Spleen (tissue), 11 donors: ENCODE data around the gene C7orf57. TPM values are rescaled to one million over a fixed set of nuclear protein-coding genes. Genes with fewer than 3 reads are reported as not detected.

Source experiments
- DNase-seq: peaks from one replicate; pipeline ENCODE4 v3.0.0-alpha.2; 2020
- H3K27ac ChIP-seq, 8 donors: fragments of 200-600 bp; sonication (generic) in 7 of 8; 1 replicate in 4 of 8; 2 replicates in 4 of 8; pipeline versions ENCODE4 v1.5.0 to v1.8.0; 2016 to 2021; ENCODE audit warnings: inconsistent platforms in 4 of 8, mild to moderate bottlenecking in 4 of 8, moderate library complexity in 1 of 8
- H3K27me3 ChIP-seq, 7 donors: fragments of 200-600 bp; sonication (generic) in 6 of 7; replicated peaks in 1 of 7; 1 replicate in 4 of 7; 2 replicates in 3 of 7; pipeline versions ENCODE4 v1.5.0 to v1.8.0; 2016 to 2021; ENCODE audit warnings: inconsistent platforms in 3 of 7, mild to moderate bottlenecking in 1 of 7
- H3K36me3 ChIP-seq, 6 donors: fragments of 200-600 bp; sonication (generic) in 5 of 6; 1 replicate in 4 of 6; 2 replicates in 2 of 6; pipeline versions ENCODE4 v1.5.0 to v1.8.0; 2016 to 2021; ENCODE audit warnings: inconsistent platforms in 2 of 6
- H3K4me1 ChIP-seq, 6 donors: fragments of 200-600 bp; sonication (generic) in 5 of 6; 1 replicate in 3 of 6; 2 replicates in 3 of 6; pipeline versions ENCODE4 v1.5.0 to v1.8.0; 2016 to 2021; ENCODE audit warnings: inconsistent platforms in 3 of 6
- H3K4me3 ChIP-seq, 8 donors: fragments of 200-600 bp; sonication (generic) in 7 of 8; 1 replicate in 4 of 8; 2 replicates in 4 of 8; pipeline versions ENCODE4 v1.5.0 to v1.8.0; 2016 to 2021; ENCODE audit warnings: inconsistent platforms in 4 of 8, mild to moderate bottlenecking in 4 of 8, moderate library complexity in 2 of 8
- H3K9me3 ChIP-seq, 8 donors: fragments of 200-600 bp; sonication (generic) in 7 of 8; 1 replicate in 4 of 8; 2 replicates in 4 of 8; pipeline versions ENCODE4 v1.5.0 to v1.8.0; 2016 to 2021; ENCODE audit warnings: inconsistent platforms in 4 of 8
- CTCF ChIP-seq, 11 experiments: fragments of 200-600 bp in 7 of 11; fragments of 450-650 bp in 4 of 11; sonication (generic) in 4 of 11; IDR thresholded peaks in 8 of 11; conservative IDR thresholded peaks in 3 of 11; 1 replicate in 7 of 11; 2 replicates in 4 of 11; pipeline versions ENCODE4 v1.4.0 to v1.8.0; 2016 to 2021; ENCODE audit warnings: antibody characterized with exemption in 11 of 11, inconsistent platforms in 4 of 11, mild to moderate bottlenecking in 1 of 11
- POLR2A ChIP-seq, 3 donors: fragments of 450-650 bp; IDR thresholded peaks; one replicate each; pipeline ENCODE4 v1.5.1; 2017; ENCODE audit warnings: antibody characterized with exemption in 3 of 3, mild to moderate bottlenecking in 1 of 3
- POLR2AphosphoS5 ChIP-seq, 3 donors: sonication (generic); formaldehyde crosslinking; IDR thresholded peaks; one replicate each; pipeline ENCODE4 v1.5.1; 2017; ENCODE audit warnings: antibody characterized with exemption in 3 of 3
- WGBS, 5 donors: extraction: QIAGEN DNeasy Blood & Tissue Kit in 3 of 5; methylation state at CpG; one replicate each; pipeline versions ENCODE4 v1.1.5 to v1.1.7; 2013 to 2018; 5-methylcytosine and 5-hydroxymethylcytosine counted together
- intact Hi-C: fragments of 100-400 bp; cut with DNase I; formaldehyde crosslinking; loops from one replicate; pipeline ENCODE4 v1.15.0; 2023; ENCODE audit warnings: low total_unique reads
- polyA plus RNA-seq, 3 donors: library from polyadenylated mRNA; stranded (reverse); fragments of 200-250 nt; gene quantifications; one replicate each; pipeline ENCODE4 v1.2.1, GENCODE V29; 2013
- total RNA-seq, 7 donors: library from RNA; depleted of rRNA in 3 of 7; stranded (reverse); fragments of >200 nt in 3 of 7; fragmentation: NEBNext Ultra II Directional in 4 of 7; extraction: Animal tissue kit (Norgen Biotek cat#: 25700) in 4 of 7; gene quantifications; one replicate each; pipeline versions ENCODE4 v1.1.0 to v1.2.1, GENCODE V29; 2016 to 2021
- donor health status: healthy with polysubstance abuse.
- donor health status: DM: no; HTN: no; CAD: no; lungs with moderate emphysema.
- donor health status: DM: no; HTN: no; CAD: no.
- donor health status: Bipolar disorder and iron deficiency.
- donor health status: healthy.
- donor health status: DM: no; HTN: no; CAD: no.
- donor health status: DM: yes; HTN: yes; CAD: no.

Gene C7orf57
- total and polyA plus RNA-seq, 10 donors: 0.03 TPM; not detected in 9

- peaks cover 0 to 19% (median 14%) of the 10 kb centered on the region in 8 donors for H3K9me3 ChIP-seq
- H3K36me3 ChIP-seq: no peaks in the 10 kb centered on the region
- H3K4me3 ChIP-seq: no peak overlapping the region
- intact Hi-C loops: no loop called here
- WGBS, 5 donors: 88 to 95% (median 93%) methylated on average over 2 of the region's 2 CpGs
- TF ChIP-seq POLR2AphosphoS5 (IDR thresholded peaks at IDR 0.05): no peak
- TF ChIP-seq POLR2A (IDR thresholded peaks at IDR 0.05): no peak
- TF ChIP-seq CTCF (IDR thresholded peaks at IDR 0.05 in 8 of 11, conservative IDR thresholded peaks at IDR 0.05 in 3 of 11): no peak
- DNase-seq: no peak
- no peak overlapping the region for H3K27ac ChIP-seq
- H3K4me1 ChIP-seq: peaks cover 0 to under 1% (median 0%) of the 10 kb centered on the region in 6 donors
- H3K27me3 ChIP-seq: no peaks in the 10 kb centered on the region
Measured at GRCh38 chr7:48053736-48054135, 18.4 kb downstream of the C7orf57 start.

GRCh38 chr7:48058990-48059389, 23.6 kb downstream of the C7orf57 start:
- TF ChIP-seq CTCF (IDR thresholded peaks at IDR 0.05 in 8 of 11, conservative IDR thresholded peaks at IDR 0.05 in 3 of 11) (no peak), POLR2A (IDR thresholded peaks at IDR 0.05) (no peak), POLR2AphosphoS5 (IDR thresholded peaks at IDR 0.05) (no peak)
- peaks cover 0 to 25% (median 14%) of the 10 kb centered on the region in 8 donors for H3K9me3 ChIP-seq
- no peaks in the 10 kb centered on the region for H3K36me3 ChIP-seq
- no peak for DNase-seq
- H3K4me3 ChIP-seq: no peak overlapping the region
- peaks cover 0 to 7% (median 0%) of the 10 kb centered on the region in 6 donors for H3K4me1 ChIP-seq
- H3K27me3 ChIP-seq: no peaks in the 10 kb centered on the region
- intact Hi-C loops: no loop called here
- no peak overlapping the region for H3K27ac ChIP-seq
- whole genome bisulfite sequencing, 5 donors: 66 to 91% (median 90%) methylated on average over 2 of the region's 2 CpGs

- no peak for DNase-seq
- H3K27me3 ChIP-seq: no peaks in the 10 kb centered on the region
- no peaks in the 10 kb centered on the region for H3K36me3 ChIP-seq
- intact Hi-C loops: no loop called here
- WGBS, 5 donors: 87 to 98% (median 93%) methylated on average over 5 of the region's 5 CpGs
- H3K4me3 ChIP-seq: no peak overlapping the region
- TF ChIP-seq CTCF (IDR thresholded peaks at IDR 0.05 in 8 of 11, conservative IDR thresholded peaks at IDR 0.05 in 3 of 11) (no peak), POLR2A (IDR thresholded peaks at IDR 0.05) (no peak), POLR2AphosphoS5 (IDR thresholded peaks at IDR 0.05) (no peak)
- H3K9me3 ChIP-seq: peaks cover 0 to 29% (median 15%) of the 10 kb centered on the region in 8 donors
- H3K4me1 ChIP-seq: peaks cover 0 to 7% (median 0%) of the 10 kb centered on the region in 6 donors
- no peak overlapping the region for H3K27ac ChIP-seq
Measured at GRCh38 chr7:48059706-48060105, 24.4 kb downstream of the C7orf57 start.

GRCh38 chr7:48063985-48064384, 28.6 kb downstream of the C7orf57 start:
- no peak for DNase-seq
- WGBS, 5 donors: 82 to 94% (median 86%) methylated on average over 1 of the region's 1 CpG
- intact Hi-C loops: no loop called here
- Histone ChIP-seq H3K27ac (no peak overlapping the region), H3K4me1 (peaks cover 0 to 5% (median 0%) of the 10 kb centered on the region in 6 donors), H3K9me3 (peaks cover 0 to 12% (median 3%) of the 10 kb centered on the region in 8 donors), H3K27me3 (no peaks in the 10 kb centered on the region), H3K4me3 (no peak overlapping the region), H3K36me3 (no peaks in the 10 kb centered on the region)
- TF ChIP-seq POLR2A (IDR thresholded peaks at IDR 0.05): no peak
- TF ChIP-seq POLR2AphosphoS5 (IDR thresholded peaks at IDR 0.05): no peak
- TF ChIP-seq CTCF (IDR thresholded peaks at IDR 0.05 in 8 of 11, conservative IDR thresholded peaks at IDR 0.05 in 3 of 11): no peak
